WTC11 (cell line): ENCODE results near the gene DNAH5. TPM values are rescaled to one million over a fixed set of nuclear protein-coding genes. Genes with fewer than 3 reads are reported as not detected.

Source experiments
- ATAC-seq: fragments of 200-7000 bp; cut with Tn5 transposase; 2 replicates; pipeline ENCODE4 v1.10.0; 2021; ENCODE audit warnings: mild to moderate bottlenecking, moderate library complexity
- CTCF ChIA-PET: fragments of 300-600 bp; sonication (Branson Sonifier 250); formaldehyde crosslinking; loops from one replicate; lab custom pipeline; 2021; ENCODE audit warnings: antibody characterized with exemption; lab: Charles Lee
- POLR2A ChIA-PET: fragments of 350-600 bp; sonication (Branson Sonifier 250); formaldehyde crosslinking; loops from one replicate; lab custom pipeline; 2021; ENCODE audit warnings: antibody characterized with exemption; lab: Charles Lee
- DNase-seq: peaks from one replicate; pipeline ENCODE4 v3.0.0; 2021; ENCODE audit warnings: low spot score
- H3K27ac Mint-ChIP-seq: 2 replicates; pipeline ENCODE4 v1.8.0; 2021; ENCODE audit warnings: mixed read lengths
- H3K27me3 Mint-ChIP-seq: 2 replicates; pipeline ENCODE4 v1.8.0; 2021; ENCODE audit warnings: low read depth, mild to moderate bottlenecking, moderate library complexity, mixed read lengths
- H3K36me3 Mint-ChIP-seq: 2 replicates; pipeline ENCODE4 v1.8.0; 2021; ENCODE audit warnings: mixed read lengths
- H3K4me1 Mint-ChIP-seq: 2 replicates; pipeline ENCODE4 v1.8.0; 2022; ENCODE audit warnings: mixed read lengths
- H3K4me3 Mint-ChIP-seq: 2 replicates; pipeline ENCODE4 v1.8.0; 2021; ENCODE audit warnings: mild to moderate bottlenecking, moderate library complexity, mixed read lengths
- H3K9me3 Mint-ChIP-seq: 2 replicates; pipeline ENCODE4 v1.8.0; 2021; ENCODE audit warnings: mixed read lengths
- ESRRA ChIP-seq: sonication (generic); formaldehyde crosslinking; IDR thresholded peaks from 2 replicates; pipeline ENCODE4 v1.8.1; 2022; ENCODE audit warnings: mild to moderate bottlenecking, missing genetic modification reagents, borderline replicate concordance
- JAZF1 ChIP-seq: fragments of 250-450 bp; sonication (Bioruptor Pico); IDR thresholded peaks from 2 replicates; pipeline ENCODE4 v1.9.0; 2021; ENCODE audit warnings: moderate library complexity, mild to moderate bottlenecking, inconsistent platforms
- ZNF232 ChIP-seq: sonication (generic); formaldehyde crosslinking; IDR thresholded peaks from 2 replicates; pipeline ENCODE4 v1.8.0; 2022; ENCODE audit warnings: mild to moderate bottlenecking, missing genetic modification reagents
- ZNF671 ChIP-seq: fragments of 250-450 bp; sonication (Bioruptor Pico); IDR thresholded peaks from 2 replicates; pipeline ENCODE4 v1.8.0; 2021; ENCODE audit warnings: mild to moderate bottlenecking
- total RNA-seq: library from RNA; stranded (reverse); gene quantifications from 3 replicates; pipeline ENCODE4 v1.2.3, GENCODE V29; 2021
- TF ChIP-seq, protein P1 (sequence below): sonication (generic); formaldehyde crosslinking; conservative IDR thresholded peaks from 2 replicates; pipeline ENCODE4 v1.8.1; 2023; ENCODE audit warnings: mild to moderate bottlenecking, low read depth, missing genetic modification reagents, moderate library complexity
- TF ChIP-seq, protein P2 (sequence below): sonication (generic); formaldehyde crosslinking; IDR thresholded peaks from 2 replicates; pipeline ENCODE4 v1.8.1; 2023; ENCODE audit warnings: mild to moderate bottlenecking, missing genetic modification reagents, borderline replicate concordance
- TF ChIP-seq, protein P3 (sequence below): sonication (generic); formaldehyde crosslinking; IDR thresholded peaks from 2 replicates; pipeline ENCODE4 v1.8.0; 2023; ENCODE audit warnings: missing genetic modification reagents, mild to moderate bottlenecking, borderline replicate concordance
- TF ChIP-seq, protein P4 (sequence below): sonication (generic); formaldehyde crosslinking; IDR thresholded peaks from 2 replicates; pipeline ENCODE4 v1.8.1; 2023; ENCODE audit warnings: mild to moderate bottlenecking, missing genetic modification reagents
- TF ChIP-seq, protein P5 (sequence below): sonication (generic); formaldehyde crosslinking; IDR thresholded peaks from 2 replicates; pipeline ENCODE4 v1.8.1; 2023; ENCODE audit warnings: mild to moderate bottlenecking, missing genetic modification reagents, moderate library complexity
- TF ChIP-seq, protein P6 (sequence below): sonication (generic); formaldehyde crosslinking; IDR thresholded peaks from 2 replicates; pipeline ENCODE4 v1.8.1; 2022; ENCODE audit warnings: low read depth, mild to moderate bottlenecking, moderate library complexity, missing genetic modification reagents, borderline replicate concordance
- TF ChIP-seq, protein P7 (sequence below): fragments of 250-450 bp; sonication (Bioruptor Pico); IDR thresholded peaks from 2 replicates; pipeline ENCODE4 v1.9.0; 2021; ENCODE audit warnings: mild to moderate bottlenecking, borderline replicate concordance

The DNAH5 gene
- total RNA-seq, 1 experiment from 2014 or later: 0.35 TPM

DNA sequence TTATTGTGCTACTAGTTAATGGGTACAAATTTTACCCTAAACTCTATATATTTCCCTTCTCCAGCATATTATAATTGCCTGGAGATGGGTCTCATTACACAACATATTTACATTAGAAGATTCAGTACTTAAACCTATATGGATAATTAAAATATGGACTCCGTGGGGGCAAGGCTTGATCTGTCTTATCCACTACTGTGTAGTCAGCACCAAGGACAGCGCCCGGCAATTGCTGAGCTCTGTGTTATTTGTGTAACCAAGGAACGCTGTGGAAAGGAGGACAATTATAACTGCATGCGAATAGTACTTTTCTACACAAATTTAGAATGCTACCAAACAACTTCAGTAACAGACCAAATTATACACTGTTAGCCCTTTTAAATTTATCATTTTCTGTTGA lies 77.7 kb downstream of the DNAH5 start (continued):
- TF ChIP-seq, protein P1, sequence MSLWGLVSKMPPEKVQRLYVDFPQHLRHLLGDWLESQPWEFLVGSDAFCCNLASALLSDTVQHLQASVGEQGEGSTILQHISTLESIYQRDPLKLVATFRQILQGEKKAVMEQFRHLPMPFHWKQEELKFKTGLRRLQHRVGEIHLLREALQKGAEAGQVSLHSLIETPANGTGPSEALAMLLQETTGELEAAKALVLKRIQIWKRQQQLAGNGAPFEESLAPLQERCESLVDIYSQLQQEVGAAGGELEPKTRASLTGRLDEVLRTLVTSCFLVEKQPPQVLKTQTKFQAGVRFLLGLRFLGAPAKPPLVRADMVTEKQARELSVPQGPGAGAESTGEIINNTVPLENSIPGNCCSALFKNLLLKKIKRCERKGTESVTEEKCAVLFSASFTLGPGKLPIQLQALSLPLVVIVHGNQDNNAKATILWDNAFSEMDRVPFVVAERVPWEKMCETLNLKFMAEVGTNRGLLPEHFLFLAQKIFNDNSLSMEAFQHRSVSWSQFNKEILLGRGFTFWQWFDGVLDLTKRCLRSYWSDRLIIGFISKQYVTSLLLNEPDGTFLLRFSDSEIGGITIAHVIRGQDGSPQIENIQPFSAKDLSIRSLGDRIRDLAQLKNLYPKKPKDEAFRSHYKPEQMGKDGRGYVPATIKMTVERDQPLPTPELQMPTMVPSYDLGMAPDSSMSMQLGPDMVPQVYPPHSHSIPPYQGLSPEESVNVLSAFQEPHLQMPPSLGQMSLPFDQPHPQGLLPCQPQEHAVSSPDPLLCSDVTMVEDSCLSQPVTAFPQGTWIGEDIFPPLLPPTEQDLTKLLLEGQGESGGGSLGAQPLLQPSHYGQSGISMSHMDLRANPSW (CRISPR knock-in tag): no peak
- TF ChIP-seq JAZF1: no peak
- TF ChIP-seq, protein P2, sequence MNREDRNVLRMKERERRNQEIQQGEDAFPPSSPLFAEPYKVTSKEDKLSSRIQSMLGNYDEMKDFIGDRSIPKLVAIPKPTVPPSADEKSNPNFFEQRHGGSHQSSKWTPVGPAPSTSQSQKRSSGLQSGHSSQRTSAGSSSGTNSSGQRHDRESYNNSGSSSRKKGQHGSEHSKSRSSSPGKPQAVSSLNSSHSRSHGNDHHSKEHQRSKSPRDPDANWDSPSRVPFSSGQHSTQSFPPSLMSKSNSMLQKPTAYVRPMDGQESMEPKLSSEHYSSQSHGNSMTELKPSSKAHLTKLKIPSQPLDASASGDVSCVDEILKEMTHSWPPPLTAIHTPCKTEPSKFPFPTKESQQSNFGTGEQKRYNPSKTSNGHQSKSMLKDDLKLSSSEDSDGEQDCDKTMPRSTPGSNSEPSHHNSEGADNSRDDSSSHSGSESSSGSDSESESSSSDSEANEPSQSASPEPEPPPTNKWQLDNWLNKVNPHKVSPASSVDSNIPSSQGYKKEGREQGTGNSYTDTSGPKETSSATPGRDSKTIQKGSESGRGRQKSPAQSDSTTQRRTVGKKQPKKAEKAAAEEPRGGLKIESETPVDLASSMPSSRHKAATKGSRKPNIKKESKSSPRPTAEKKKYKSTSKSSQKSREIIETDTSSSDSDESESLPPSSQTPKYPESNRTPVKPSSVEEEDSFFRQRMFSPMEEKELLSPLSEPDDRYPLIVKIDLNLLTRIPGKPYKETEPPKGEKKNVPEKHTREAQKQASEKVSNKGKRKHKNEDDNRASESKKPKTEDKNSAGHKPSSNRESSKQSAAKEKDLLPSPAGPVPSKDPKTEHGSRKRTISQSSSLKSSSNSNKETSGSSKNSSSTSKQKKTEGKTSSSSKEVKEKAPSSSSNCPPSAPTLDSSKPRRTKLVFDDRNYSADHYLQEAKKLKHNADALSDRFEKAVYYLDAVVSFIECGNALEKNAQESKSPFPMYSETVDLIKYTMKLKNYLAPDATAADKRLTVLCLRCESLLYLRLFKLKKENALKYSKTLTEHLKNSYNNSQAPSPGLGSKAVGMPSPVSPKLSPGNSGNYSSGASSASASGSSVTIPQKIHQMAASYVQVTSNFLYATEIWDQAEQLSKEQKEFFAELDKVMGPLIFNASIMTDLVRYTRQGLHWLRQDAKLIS (CRISPR knock-in tag): no peak
- TF ChIP-seq, protein P3, sequence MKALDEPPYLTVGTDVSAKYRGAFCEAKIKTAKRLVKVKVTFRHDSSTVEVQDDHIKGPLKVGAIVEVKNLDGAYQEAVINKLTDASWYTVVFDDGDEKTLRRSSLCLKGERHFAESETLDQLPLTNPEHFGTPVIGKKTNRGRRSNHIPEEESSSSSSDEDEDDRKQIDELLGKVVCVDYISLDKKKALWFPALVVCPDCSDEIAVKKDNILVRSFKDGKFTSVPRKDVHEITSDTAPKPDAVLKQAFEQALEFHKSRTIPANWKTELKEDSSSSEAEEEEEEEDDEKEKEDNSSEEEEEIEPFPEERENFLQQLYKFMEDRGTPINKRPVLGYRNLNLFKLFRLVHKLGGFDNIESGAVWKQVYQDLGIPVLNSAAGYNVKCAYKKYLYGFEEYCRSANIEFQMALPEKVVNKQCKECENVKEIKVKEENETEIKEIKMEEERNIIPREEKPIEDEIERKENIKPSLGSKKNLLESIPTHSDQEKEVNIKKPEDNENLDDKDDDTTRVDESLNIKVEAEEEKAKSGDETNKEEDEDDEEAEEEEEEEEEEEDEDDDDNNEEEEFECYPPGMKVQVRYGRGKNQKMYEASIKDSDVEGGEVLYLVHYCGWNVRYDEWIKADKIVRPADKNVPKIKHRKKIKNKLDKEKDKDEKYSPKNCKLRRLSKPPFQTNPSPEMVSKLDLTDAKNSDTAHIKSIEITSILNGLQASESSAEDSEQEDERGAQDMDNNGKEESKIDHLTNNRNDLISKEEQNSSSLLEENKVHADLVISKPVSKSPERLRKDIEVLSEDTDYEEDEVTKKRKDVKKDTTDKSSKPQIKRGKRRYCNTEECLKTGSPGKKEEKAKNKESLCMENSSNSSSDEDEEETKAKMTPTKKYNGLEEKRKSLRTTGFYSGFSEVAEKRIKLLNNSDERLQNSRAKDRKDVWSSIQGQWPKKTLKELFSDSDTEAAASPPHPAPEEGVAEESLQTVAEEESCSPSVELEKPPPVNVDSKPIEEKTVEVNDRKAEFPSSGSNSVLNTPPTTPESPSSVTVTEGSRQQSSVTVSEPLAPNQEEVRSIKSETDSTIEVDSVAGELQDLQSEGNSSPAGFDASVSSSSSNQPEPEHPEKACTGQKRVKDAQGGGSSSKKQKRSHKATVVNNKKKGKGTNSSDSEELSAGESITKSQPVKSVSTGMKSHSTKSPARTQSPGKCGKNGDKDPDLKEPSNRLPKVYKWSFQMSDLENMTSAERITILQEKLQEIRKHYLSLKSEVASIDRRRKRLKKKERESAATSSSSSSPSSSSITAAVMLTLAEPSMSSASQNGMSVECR: no peak
- no peak for TF ChIP-seq ESRRA (CRISPR knock-in tag)
- TF ChIP-seq, protein P4, sequence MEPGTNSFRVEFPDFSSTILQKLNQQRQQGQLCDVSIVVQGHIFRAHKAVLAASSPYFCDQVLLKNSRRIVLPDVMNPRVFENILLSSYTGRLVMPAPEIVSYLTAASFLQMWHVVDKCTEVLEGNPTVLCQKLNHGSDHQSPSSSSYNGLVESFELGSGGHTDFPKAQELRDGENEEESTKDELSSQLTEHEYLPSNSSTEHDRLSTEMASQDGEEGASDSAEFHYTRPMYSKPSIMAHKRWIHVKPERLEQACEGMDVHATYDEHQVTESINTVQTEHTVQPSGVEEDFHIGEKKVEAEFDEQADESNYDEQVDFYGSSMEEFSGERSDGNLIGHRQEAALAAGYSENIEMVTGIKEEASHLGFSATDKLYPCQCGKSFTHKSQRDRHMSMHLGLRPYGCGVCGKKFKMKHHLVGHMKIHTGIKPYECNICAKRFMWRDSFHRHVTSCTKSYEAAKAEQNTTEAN: no peak
- TF ChIP-seq, protein P5, sequence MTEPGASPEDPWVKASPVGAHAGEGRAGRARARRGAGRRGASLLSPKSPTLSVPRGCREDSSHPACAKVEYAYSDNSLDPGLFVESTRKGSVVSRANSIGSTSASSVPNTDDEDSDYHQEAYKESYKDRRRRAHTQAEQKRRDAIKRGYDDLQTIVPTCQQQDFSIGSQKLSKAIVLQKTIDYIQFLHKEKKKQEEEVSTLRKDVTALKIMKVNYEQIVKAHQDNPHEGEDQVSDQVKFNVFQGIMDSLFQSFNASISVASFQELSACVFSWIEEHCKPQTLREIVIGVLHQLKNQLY: no peak
- TF ChIP-seq ZNF232 (CRISPR knock-in tag): no peak
- TF ChIP-seq, protein P6, sequence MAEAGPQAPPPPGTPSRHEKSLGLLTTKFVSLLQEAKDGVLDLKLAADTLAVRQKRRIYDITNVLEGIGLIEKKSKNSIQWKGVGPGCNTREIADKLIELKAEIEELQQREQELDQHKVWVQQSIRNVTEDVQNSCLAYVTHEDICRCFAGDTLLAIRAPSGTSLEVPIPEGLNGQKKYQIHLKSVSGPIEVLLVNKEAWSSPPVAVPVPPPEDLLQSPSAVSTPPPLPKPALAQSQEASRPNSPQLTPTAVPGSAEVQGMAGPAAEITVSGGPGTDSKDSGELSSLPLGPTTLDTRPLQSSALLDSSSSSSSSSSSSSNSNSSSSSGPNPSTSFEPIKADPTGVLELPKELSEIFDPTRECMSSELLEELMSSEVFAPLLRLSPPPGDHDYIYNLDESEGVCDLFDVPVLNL (CRISPR knock-in tag): no peak
- TF ChIP-seq, all 79 proteins: peak for 3

DNA sequence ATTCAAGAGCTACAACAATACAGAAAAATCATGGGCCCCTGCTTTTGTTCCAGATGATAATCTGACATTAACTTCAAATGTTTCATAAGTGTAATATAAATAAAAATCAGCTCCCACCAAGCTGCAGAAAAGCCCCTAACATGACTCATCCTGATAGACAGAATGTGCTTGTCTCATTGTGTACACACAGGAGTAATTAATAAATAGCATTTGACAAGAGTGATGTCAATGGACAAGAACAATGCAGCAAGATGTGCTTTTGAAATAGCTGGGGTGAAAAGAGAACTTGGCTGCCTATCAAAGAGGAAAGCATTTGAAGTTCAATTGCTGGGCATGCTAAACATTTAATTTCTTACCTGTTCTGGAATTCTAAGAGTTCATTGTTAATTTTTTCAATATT lies 79.2 kb downstream of the DNAH5 start:
- DNase-seq: no peak
- Mint-ChIP-seq H3K27me3 (no peaks in the 10 kb centered on the region), H3K27ac (no peak overlapping the region), H3K4me1 (no peaks in the 10 kb centered on the region), H3K36me3 (no peaks in the 10 kb centered on the region), H3K9me3 (0 out of 2 replicates have a peak, but pooled peaks cover 10% of the 10 kb centered on the region), H3K4me3 (no peak overlapping the region)
- CTCF ChIA-PET: interaction anchor here (1.2 kb wide), 1 partner anchor 13 kb away, joined by 3 read pairs; no protein-coding TSS in a partner anchor
- POLR2A ChIA-PET: no interaction called here
- TF ChIP-seq, protein P7, sequence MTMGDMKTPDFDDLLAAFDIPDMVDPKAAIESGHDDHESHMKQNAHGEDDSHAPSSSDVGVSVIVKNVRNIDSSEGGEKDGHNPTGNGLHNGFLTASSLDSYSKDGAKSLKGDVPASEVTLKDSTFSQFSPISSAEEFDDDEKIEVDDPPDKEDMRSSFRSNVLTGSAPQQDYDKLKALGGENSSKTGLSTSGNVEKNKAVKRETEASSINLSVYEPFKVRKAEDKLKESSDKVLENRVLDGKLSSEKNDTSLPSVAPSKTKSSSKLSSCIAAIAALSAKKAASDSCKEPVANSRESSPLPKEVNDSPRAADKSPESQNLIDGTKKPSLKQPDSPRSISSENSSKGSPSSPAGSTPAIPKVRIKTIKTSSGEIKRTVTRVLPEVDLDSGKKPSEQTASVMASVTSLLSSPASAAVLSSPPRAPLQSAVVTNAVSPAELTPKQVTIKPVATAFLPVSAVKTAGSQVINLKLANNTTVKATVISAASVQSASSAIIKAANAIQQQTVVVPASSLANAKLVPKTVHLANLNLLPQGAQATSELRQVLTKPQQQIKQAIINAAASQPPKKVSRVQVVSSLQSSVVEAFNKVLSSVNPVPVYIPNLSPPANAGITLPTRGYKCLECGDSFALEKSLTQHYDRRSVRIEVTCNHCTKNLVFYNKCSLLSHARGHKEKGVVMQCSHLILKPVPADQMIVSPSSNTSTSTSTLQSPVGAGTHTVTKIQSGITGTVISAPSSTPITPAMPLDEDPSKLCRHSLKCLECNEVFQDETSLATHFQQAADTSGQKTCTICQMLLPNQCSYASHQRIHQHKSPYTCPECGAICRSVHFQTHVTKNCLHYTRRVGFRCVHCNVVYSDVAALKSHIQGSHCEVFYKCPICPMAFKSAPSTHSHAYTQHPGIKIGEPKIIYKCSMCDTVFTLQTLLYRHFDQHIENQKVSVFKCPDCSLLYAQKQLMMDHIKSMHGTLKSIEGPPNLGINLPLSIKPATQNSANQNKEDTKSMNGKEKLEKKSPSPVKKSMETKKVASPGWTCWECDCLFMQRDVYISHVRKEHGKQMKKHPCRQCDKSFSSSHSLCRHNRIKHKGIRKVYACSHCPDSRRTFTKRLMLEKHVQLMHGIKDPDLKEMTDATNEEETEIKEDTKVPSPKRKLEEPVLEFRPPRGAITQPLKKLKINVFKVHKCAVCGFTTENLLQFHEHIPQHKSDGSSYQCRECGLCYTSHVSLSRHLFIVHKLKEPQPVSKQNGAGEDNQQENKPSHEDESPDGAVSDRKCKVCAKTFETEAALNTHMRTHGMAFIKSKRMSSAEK (CRISPR knock-in tag): no peak
- TF ChIP-seq ZNF671 (CRISPR knock-in tag): no peak
- ATAC-seq: no peak
